ENCODE data around the gene FAM222A.

- TF ChIP-seq CTCF (IDR thresholded peaks at IDR 0.05; ENCODE audit: low read depth, low read length) (no peak), EZH2phosphoT487 (IDR thresholded peaks at IDR 0.05; ENCODE audit: low read depth) (no peak)
These were observed 1.3 kb downstream of the FAM222A start for GRCh38 chr12:109714913-109715244.

Measured in OCI-LY3 (cell line).